Central memory CD4-positive, alpha-beta T cell (primary cell): ENCODE measurements around the gene MBD1.
"Not testable (repeated sequence)": the region's sequence is repeated elsewhere in the genome, so short reads cannot be mapped to it uniquely, and the experiment has no call there.

Source experiments
- DNase-seq: peaks from one replicate; pipeline ENCODE4 v3.0.0; 2022

Gene MBD1

DNA sequence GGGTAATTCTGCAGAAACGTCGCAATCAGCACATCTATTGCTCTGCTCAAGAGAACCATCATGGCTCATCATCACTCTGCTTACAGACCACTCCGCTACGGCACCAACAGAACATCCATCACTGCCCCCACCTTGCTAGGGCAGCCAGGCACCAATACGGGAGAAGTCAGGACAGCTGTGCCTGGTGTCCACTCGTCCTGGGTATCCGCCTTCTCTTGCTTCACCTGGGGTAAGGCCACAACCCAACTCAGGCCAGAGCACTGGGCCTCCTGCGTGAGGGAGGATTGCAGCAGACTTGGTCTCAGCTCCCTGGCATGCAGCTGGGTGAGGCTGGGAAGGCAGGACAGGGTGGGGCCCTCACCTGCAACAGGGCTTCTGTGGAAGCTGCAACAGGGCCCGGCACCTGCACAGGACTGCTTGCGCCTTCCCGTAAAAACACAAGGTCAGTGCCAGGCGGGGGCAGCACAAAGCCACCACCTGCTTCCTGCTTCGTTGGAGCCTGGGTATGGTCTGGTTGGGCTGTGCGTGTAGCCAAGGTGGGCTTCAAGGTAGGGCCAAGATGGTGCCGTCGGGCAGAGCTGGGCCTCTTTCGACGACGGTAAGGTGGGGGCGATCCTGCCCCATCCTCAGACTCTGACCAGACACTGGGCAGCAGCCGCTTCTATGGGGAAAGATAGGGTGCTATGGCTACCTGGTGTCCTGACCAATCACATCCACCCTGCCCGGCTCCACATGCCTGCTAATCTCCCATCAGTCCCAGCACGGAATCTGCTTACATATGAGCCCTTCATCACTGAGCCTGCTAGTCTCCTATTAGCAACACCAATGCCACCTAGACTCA is 7.9 kb downstream of the MBD1 start:
- no peak for DNase-seq

GRCh38 chr18:50272568-50272967 is 8.8 kb downstream of the MBD1 start:
- no peak for DNase-seq

DNA sequence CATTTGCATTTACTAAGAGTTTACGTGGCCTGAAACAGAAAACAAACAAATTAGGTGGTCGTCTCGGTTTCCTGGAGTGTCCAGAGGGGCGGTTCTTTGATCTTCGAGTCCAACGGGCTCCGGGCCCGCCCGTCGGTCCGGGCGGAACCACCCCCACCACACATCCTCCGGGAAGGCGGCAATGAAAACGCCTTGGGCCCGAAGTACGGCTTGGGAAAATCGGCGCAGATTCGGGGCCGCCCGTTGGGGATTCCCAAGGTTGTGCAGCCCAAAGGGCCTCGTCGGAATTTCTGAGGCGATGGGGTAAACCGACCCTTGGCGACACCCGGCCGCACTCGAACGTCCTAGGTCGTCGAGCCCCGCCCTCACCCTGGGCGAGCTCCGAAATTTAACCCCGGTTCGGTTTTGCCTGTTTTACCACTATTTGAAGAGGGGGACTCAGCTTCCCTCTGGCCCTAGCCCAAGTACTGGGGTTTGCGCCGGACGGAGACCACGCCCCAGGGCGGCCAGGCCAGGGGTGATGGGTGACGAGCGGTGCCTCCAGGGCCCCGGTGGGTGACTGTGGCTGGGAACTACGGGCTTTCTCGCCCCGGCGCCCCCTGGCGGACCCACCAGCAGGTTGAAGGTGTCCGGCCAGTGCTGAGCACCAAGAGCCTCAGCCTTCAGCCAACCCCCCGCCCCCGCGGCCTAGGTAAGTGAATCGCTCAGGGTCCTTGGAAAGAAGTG is 13.1 kb downstream of the MBD1 start:
- DNase-seq, result peak; percentile 63

DNA sequence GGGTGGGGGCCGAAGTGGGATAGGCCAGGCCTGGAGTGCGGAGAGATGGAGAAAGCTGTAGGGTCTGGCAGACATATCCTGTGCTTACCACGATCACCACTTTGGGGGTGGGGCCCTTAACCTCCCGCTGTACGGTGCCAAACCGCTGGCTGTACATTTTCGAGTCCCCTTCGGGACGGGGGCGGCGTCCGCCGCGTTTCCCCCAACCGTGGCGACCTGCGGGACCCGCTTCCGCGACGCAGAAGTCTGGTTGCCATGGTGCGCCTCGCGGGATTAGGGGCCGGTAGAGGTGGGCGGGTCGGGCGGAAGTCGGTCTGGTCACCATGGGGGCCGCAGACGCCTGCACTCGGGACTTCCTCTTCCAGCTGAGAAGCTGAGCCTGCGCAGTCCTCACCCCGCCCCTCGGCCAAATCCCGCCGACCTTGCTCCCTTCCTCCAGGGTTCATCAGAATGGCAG is 15.0 kb downstream of the MBD1 start, which contains the start of gene CFAP53:
TSS of gene CFAP53 (minus strand) at position 248 of the 457 bp plus-strand sequence. CDS start at position 157, 91 bp downstream.
- peak; percentile 75 for DNase-seq

GRCh38 chr18:50262977-50263376 is 18.3 kb downstream of the MBD1 start:
- no peak for DNase-seq

- DNase-seq, result no peak
These were observed 30.4 kb downstream of the MBD1 start for GRCh38 chr18:50250935-50251334.

- DNase-seq, result no peak
These were observed 31.7 kb downstream of the MBD1 start for GRCh38 chr18:50249576-50249975.

- no peak for DNase-seq
These were observed 33.8 kb downstream of the MBD1 start for GRCh38 chr18:50247561-50247960.

- DNase-seq, result not testable (repeated sequence)
These were observed 39.6 kb downstream of the MBD1 start for GRCh38 chr18:50241768-50242167.

GRCh38 chr18:50240080-50240563 is 41.2 kb downstream of the MBD1 start:
- DNase-seq, result no peak

- DNase-seq, result no peak
These were observed 48.9 kb downstream of the MBD1 start for GRCh38 chr18:50232419-50232818.

- no peak for DNase-seq
These were observed 49.7 kb downstream of the MBD1 start for GRCh38 chr18:50231621-50232020.

- DNase-seq, result not testable (repeated sequence)
These were observed 61.1 kb downstream of the MBD1 start for GRCh38 chr18:50220249-50220648.
